Measurements from ENCODE around the gene TRIP6. TPM values are rescaled to one million over a fixed set of nuclear protein-coding genes. Genes with fewer than 3 reads are reported as not detected.

TRIP6 gene
- polyA plus RNA-seq, 1 experiment: 65.9 TPM

DNA sequence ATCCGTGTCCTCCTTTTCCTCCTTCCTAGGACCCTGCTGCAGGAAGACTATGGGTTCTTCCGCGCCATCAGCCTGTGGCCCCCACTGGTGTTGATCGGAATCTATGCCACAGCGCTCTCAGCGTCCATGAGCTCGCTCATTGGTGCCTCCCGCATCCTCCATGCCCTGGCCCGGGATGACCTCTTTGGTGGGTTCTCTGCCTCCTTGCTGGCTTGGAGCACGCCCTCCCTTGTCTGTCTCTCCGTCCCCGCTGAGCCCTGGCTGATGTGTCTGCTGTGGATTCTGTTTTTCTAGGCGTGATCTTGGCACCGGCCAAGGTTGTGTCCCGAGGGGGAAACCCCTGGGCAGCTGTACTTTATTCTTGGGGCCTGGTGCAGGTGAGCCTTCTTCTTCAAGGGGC, 7.3 kb upstream of the TRIP6 start:
- CTCF ChIA-PET: no interaction called here
- Histone ChIP-seq H3K9me3 (ENCODE audit: control insufficient read depth, insufficient read depth, low read length) (no peaks in the 10 kb centered on the region), H3K27ac (ENCODE audit: low read depth, low read length) (no peak overlapping the region), H3K27me3 (ENCODE audit: control insufficient read depth, insufficient read depth, low read length) (no peaks in the 10 kb centered on the region), H3K4me3 (ENCODE audit: low read depth, low read length) (no peak overlapping the region)
- no peak for DNase-seq (ENCODE audit: low read depth, low spot score)
- POLR2A ChIA-PET: no interaction called here
- TF ChIP-seq, protein P1, sequence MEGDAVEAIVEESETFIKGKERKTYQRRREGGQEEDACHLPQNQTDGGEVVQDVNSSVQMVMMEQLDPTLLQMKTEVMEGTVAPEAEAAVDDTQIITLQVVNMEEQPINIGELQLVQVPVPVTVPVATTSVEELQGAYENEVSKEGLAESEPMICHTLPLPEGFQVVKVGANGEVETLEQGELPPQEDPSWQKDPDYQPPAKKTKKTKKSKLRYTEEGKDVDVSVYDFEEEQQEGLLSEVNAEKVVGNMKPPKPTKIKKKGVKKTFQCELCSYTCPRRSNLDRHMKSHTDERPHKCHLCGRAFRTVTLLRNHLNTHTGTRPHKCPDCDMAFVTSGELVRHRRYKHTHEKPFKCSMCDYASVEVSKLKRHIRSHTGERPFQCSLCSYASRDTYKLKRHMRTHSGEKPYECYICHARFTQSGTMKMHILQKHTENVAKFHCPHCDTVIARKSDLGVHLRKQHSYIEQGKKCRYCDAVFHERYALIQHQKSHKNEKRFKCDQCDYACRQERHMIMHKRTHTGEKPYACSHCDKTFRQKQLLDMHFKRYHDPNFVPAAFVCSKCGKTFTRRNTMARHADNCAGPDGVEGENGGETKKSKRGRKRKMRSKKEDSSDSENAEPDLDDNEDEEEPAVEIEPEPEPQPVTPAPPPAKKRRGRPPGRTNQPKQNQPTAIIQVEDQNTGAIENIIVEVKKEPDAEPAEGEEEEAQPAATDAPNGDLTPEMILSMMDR (IDR thresholded peaks at IDR 0.05; ENCODE audit: low read depth, low read length): no peak

DNA sequence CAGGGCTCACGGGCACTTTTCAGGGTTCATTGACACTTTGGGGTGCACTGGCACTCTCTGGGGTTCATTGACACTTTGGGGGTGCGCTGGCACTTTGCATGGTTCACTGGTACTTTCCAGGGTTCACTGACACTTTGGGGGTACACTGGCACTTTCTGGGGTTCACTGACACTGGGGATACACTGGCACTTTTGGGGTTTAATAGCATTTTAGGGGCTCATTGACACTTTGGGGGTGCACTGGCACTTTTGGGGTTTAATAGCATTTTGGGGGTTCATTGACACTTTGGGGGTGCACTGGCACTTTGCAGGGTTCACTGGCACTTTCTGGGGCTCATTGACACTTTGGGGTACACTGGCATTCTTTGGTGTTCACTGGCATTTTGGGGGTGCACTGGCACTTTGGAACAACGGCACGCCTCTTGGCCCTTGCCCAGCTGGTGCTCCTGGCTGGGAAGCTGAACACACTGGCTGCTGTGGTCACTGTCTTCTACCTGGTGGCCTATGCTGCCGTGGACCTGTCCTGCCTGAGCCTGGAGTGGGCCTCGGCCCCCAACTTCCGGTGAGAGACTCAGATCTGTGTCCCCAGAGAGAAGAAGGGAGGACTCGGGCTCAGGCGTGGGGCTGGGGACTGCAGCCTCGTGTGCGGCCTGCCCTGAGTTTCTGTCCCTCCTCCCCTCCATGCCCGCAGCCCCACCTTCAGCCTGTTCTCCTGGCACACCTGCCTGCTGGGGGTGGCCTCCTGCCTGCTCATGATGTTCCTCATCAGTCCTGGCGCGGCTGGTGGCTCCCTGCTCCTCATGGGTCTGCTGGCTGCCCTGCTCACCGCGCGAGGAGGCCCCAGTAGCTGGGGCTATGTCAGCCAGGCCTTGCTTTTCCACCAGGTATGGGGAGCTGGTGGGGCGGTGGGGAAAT, 6.2 kb upstream of the TRIP6 start:
- ChIA-PET POLR2A (no interaction called here), CTCF (interaction anchor here (0.9 to 1.0 kb wide), 2 partner anchors 8 to 170 kb away, joined by 4 to 5 read pairs; partner anchors contain the start of gene SLC12A9)
- DNase-seq (ENCODE audit: low read depth, low spot score): no peak
- Histone ChIP-seq H3K27ac (ENCODE audit: low read depth, low read length) (no peak overlapping the region), H3K27me3 (ENCODE audit: control insufficient read depth, insufficient read depth, low read length) (no peaks in the 10 kb centered on the region), H3K9me3 (ENCODE audit: control insufficient read depth, insufficient read depth, low read length) (no peaks in the 10 kb centered on the region), H3K4me3 (ENCODE audit: low read depth, low read length) (no peak overlapping the region)
- TF ChIP-seq, protein P1 (IDR thresholded peaks at IDR 0.05; ENCODE audit: low read depth, low read length): no peak

DNA sequence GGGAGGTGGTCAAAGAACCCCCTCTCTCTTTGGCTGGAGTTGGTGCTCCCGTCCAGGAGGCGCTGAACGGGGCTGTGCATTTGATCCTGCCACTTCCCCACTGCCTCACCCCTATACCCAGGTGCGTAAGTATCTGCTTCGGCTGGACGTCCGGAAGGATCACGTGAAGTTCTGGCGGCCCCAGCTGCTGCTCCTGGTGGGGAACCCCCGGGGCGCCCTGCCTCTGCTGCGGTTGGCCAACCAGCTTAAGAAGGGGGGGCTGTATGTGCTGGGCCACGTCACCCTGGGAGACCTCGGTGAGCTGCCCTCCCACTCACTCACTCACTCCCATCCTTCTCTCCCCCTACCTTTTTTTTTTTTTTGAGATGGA, 5.6 kb upstream of the TRIP6 start:
- TF ChIP-seq, protein P1 (IDR thresholded peaks at IDR 0.05; ENCODE audit: low read depth, low read length): no peak
- POLR2A ChIA-PET: interaction anchor here (0.6 kb wide), 1 partner anchor 14 kb away, joined by 3 read pairs; no protein-coding TSS in a partner anchor
- no peak overlapping the region for H3K4me3 ChIP-seq (ENCODE audit: low read depth, low read length)
- H3K9me3 ChIP-seq (ENCODE audit: control insufficient read depth, insufficient read depth, low read length): no peaks in the 10 kb centered on the region
- no peak overlapping the region for H3K27ac ChIP-seq (ENCODE audit: low read depth, low read length)
- DNase-seq (ENCODE audit: low read depth, low spot score): no peak
- no peaks in the 10 kb centered on the region for H3K27me3 ChIP-seq (ENCODE audit: control insufficient read depth, insufficient read depth, low read length)
- CTCF ChIA-PET: interaction anchor here (0.9 to 1.0 kb wide), 2 partner anchors 9 to 170 kb away, joined by 4 to 5 read pairs; partner anchors contain the start of gene SLC12A9

DNA sequence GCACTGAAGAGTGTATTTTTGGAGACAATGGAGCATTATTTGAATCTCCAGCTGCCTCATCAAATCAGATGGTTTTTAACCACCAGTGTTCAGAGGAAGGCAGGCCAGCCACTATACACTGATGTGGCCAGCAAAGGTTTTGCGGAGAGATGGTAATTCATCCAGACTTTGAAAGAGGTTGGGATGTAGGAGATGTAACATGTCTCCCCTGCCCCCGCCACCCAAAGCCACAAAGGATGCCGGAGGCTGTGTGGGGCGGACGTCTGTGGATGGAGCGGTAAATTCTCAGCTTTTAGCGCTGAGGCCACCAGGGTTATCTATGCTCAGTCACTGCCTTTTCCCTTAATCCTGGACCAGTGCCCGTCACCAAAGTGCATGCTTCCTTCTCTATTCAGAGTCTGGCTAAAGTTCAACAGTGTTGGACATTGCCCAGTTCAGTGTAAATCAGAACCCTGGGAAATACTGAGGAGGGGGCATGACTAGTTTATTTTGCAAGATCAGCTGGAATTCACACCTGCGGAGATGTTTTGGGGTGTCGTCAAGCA, 3.7 kb upstream of the TRIP6 start:
- TF ChIP-seq, protein P1 (IDR thresholded peaks at IDR 0.05; ENCODE audit: low read depth, low read length): no peak
- H3K27ac ChIP-seq (ENCODE audit: low read depth, low read length): no peak overlapping the region
- no peaks in the 10 kb centered on the region for H3K27me3 ChIP-seq (ENCODE audit: control insufficient read depth, insufficient read depth, low read length)
- no peak for DNase-seq (ENCODE audit: low read depth, low spot score)
- no peak overlapping the region for H3K4me3 ChIP-seq (ENCODE audit: low read depth, low read length)
- CTCF ChIA-PET: interaction anchor here (1.0 kb wide), 1 partner anchor 12 kb away, joined by 4 read pairs; no protein-coding TSS in a partner anchor
- POLR2A ChIA-PET: no interaction called here
- H3K9me3 ChIP-seq (ENCODE audit: control insufficient read depth, insufficient read depth, low read length): peaks cover 3% of the 10 kb centered on the region; the same call in 1 of the 2 replicates
